Measurements from ENCODE around the gene VSTM4.

GRCh38 chr10:49001402-49001801 lies 113.9 kb downstream of the VSTM4 start:
- TF ChIP-seq CTCF (IDR thresholded peaks at IDR 0.05) = no peak
- no peak for TF ChIP-seq EZH2 (IDR thresholded peaks at IDR 0.05; ENCODE audit: borderline replicate concordance, insufficient read depth, low read depth, low read length, poor library complexity, severe bottlenecking)

All from B cell (primary cell).